ENCODE results near the gene EIF2S1. TPM values are rescaled to one million over a fixed set of nuclear protein-coding genes. Genes with fewer than 3 reads are reported as not detected.
A peak's percentile ranks its signal among the peaks of the same experiment; 100 is the strongest.

Gene EIF2S1
- total RNA-seq, 2 experiments from 2014 or later = 23.1 to 28.8 TPM

GRCh38 chr14:67425608-67426007 is 65.5 kb downstream of the EIF2S1 start:
- ChIA-PET CTCF (interaction anchor here (3.2 to 4.4 kb wide), 2 partner anchors 146 to 279 kb away, joined by 15 to 51 read pairs; no protein-coding TSS in a partner anchor), POLR2A (no interaction called here)
- H3K27ac ChIP-seq (ENCODE audit: low read depth in 1 of 2, low read length in 2 of 2) = no peak overlapping the region
- peaks cover 0 to 9% of the 10 kb centered on the region in 2 experiments for H3K27me3 ChIP-seq (ENCODE audit: control insufficient read depth in 1 of 2, insufficient read depth in 2 of 2, low read length in 2 of 2)
- DNase-seq = no peak
- H3K9me3 Mint-ChIP-seq = no peaks in the 10 kb centered on the region
- ATAC-seq (ENCODE audit: poor library complexity) = no peak
- TF ChIP-seq, protein P1, sequence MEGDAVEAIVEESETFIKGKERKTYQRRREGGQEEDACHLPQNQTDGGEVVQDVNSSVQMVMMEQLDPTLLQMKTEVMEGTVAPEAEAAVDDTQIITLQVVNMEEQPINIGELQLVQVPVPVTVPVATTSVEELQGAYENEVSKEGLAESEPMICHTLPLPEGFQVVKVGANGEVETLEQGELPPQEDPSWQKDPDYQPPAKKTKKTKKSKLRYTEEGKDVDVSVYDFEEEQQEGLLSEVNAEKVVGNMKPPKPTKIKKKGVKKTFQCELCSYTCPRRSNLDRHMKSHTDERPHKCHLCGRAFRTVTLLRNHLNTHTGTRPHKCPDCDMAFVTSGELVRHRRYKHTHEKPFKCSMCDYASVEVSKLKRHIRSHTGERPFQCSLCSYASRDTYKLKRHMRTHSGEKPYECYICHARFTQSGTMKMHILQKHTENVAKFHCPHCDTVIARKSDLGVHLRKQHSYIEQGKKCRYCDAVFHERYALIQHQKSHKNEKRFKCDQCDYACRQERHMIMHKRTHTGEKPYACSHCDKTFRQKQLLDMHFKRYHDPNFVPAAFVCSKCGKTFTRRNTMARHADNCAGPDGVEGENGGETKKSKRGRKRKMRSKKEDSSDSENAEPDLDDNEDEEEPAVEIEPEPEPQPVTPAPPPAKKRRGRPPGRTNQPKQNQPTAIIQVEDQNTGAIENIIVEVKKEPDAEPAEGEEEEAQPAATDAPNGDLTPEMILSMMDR (IDR thresholded peaks at IDR 0.05) = no peak
- no peaks in the 10 kb centered on the region for H3K9me3 ChIP-seq (ENCODE audit: control insufficient read depth in 1 of 2, insufficient read depth in 1 of 2, low read length in 2 of 2)
- intact Hi-C loops (cut with DNase I, micrococcal nuclease) = loop anchor here in 1 of 2 experiments (2.0 to 5.0 kb wide), 2 partner anchors 242 to 279 kb away; no protein-coding TSS in a partner anchor
- no peak overlapping the region for H3K4me3 Mint-ChIP-seq
- peaks cover 5% of the 10 kb centered on the region for H3K4me1 ChIP-seq (ENCODE audit: insufficient read depth, low read length)
- H3K27me3 Mint-ChIP-seq = peaks cover 20% of the 10 kb centered on the region
- H3K4me3 ChIP-seq (ENCODE audit: low read length) = no peak overlapping the region
- H3K4me1 Mint-ChIP-seq (ENCODE audit: low read depth) = no peaks in the 10 kb centered on the region
- H3K36me3 Mint-ChIP-seq (ENCODE audit: low read depth) = no peaks in the 10 kb centered on the region
- no peaks in the 10 kb centered on the region for H3K36me3 ChIP-seq (ENCODE audit: insufficient read depth, low read length)
- no peak overlapping the region for H3K27ac Mint-ChIP-seq

DNA sequence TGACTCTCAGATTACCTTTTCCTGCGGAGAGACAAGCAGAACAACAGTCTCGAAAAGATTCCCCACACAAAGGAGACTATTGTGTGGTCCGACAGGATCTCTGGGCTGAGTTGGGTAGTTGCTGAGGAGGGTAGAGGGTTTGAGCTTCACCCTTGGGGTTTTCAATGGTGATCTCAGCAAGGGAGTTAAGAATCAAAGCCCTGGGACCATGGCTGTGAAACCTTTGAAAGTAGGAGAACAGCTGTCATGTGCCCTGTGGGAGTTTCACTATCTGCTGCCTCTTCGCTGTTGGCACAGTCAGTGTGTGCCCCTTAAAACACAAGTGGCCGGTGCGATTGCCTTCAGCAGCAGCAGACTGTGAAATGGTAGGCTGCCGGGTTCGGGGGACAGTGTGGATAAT is 66.0 kb downstream of the EIF2S1 start:
- Mint-ChIP-seq H3K27ac (no peak overlapping the region), H3K27me3 (peaks cover 20% of the 10 kb centered on the region), H3K36me3 (ENCODE audit: low read depth) (no peaks in the 10 kb centered on the region), H3K4me1 (ENCODE audit: low read depth) (no peaks in the 10 kb centered on the region), H3K4me3 (no peak overlapping the region), H3K9me3 (no peaks in the 10 kb centered on the region)
- no peak for ATAC-seq (ENCODE audit: poor library complexity)
- Histone ChIP-seq H3K4me3 (ENCODE audit: low read length) (no peak overlapping the region), H3K27ac (ENCODE audit: low read depth in 1 of 2, low read length in 2 of 2) (no peak overlapping the region), H3K36me3 (ENCODE audit: insufficient read depth, low read length) (no peaks in the 10 kb centered on the region), H3K4me1 (ENCODE audit: insufficient read depth, low read length) (peaks cover 5% of the 10 kb centered on the region), H3K9me3 (ENCODE audit: control insufficient read depth in 1 of 2, insufficient read depth in 1 of 2, low read length in 2 of 2) (no peaks in the 10 kb centered on the region), H3K27me3 (ENCODE audit: control insufficient read depth in 1 of 2, insufficient read depth in 2 of 2, low read length in 2 of 2) (peaks cover 0 to 9% of the 10 kb centered on the region in 2 experiments)
- intact Hi-C loops (cut with DNase I, micrococcal nuclease) = loop anchor here in 1 of 2 experiments (2.0 to 5.0 kb wide), 2 partner anchors 241 to 279 kb away; no protein-coding TSS in a partner anchor
- DNase-seq = no peak
- TF ChIP-seq, protein P1 (IDR thresholded peaks at IDR 0.05) = no peak
- CTCF ChIA-PET = interaction anchor here (0.7 to 4.4 kb wide), 4 partner anchors 16 to 286 kb away, joined by 3 to 51 read pairs (median 9); no protein-coding TSS in a partner anchor
- POLR2A ChIA-PET = interaction anchor here (2.6 kb wide), 1 partner anchor 145 kb away, joined by 16 read pairs; no protein-coding TSS in a partner anchor

DNA sequence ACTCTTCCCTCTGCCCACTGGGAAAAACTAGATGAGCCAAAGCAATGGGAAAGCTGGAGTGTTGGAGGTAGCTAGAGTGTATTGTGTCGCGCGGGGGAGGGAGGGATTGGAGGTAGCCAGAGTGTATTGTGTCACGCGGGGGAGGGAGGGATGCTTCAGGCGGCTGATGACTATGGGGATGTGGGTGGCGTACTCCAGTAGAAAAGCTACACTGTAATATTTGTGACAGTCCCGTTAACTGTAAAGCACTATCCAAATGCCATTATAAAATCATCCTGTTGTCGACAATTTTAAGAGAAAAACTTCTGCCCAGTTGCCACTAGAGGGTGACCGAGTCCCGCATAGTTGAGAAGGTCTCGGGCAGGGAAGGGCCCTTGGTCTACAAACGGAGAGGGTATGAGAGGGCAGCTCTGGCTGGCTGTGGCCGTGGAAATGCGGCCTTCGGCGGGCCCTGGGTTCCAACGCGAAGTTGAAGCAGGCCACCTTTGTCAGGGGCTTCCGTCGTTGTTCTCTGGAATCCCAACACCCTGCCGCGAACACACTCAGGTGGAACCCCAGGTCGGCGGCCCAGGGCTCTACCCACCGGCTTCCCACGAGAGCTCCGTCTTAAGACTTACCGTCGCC is 67.0 kb downstream of the EIF2S1 start:
- Mint-ChIP-seq H3K27me3 (peaks cover 20% of the 10 kb centered on the region), H3K9me3 (no peaks in the 10 kb centered on the region), H3K4me1 (ENCODE audit: low read depth) (no peaks in the 10 kb centered on the region), H3K27ac (no peak overlapping the region), H3K36me3 (ENCODE audit: low read depth) (no peaks in the 10 kb centered on the region), H3K4me3 (no peak overlapping the region)
- ATAC-seq (ENCODE audit: poor library complexity) (peak; percentile 96), DNase-seq (peak; percentile 59 to 87 (median 67))
- H3K27me3 ChIP-seq (ENCODE audit: control insufficient read depth in 1 of 2, insufficient read depth in 2 of 2, low read length in 2 of 2) = peaks cover 0 to 9% of the 10 kb centered on the region in 2 experiments
- TF ChIP-seq, protein P1 (IDR thresholded peaks at IDR 0.05) = peak; percentile 84
- ChIA-PET CTCF (interaction anchor here (0.7 to 4.4 kb wide), 12 partner anchors 17 to 285 kb away, joined by 3 to 51 read pairs (median 3); partner anchors contain the start of gene PIGH), POLR2A (interaction anchor here (1.5 to 2.6 kb wide), 3 partner anchors 15 to 173 kb away, joined by 3 to 16 read pairs (median 5); partner anchors contain the start of genes PIGH and PLEK2)
- no peak overlapping the region for H3K4me3 ChIP-seq (ENCODE audit: low read length)
- intact Hi-C loops (cut with DNase I, micrococcal nuclease) = loop anchor here (1.0 to 5.0 kb wide), 5 partner anchors 144 to 278 kb away; no protein-coding TSS in a partner anchor
- H3K27ac ChIP-seq (ENCODE audit: low read depth in 1 of 2, low read length in 2 of 2) = no peak overlapping the region
- H3K9me3 ChIP-seq (ENCODE audit: control insufficient read depth in 1 of 2, insufficient read depth in 1 of 2, low read length in 2 of 2) = no peaks in the 10 kb centered on the region
- no peaks in the 10 kb centered on the region for H3K36me3 ChIP-seq (ENCODE audit: insufficient read depth, low read length)
- peaks cover 5% of the 10 kb centered on the region for H3K4me1 ChIP-seq (ENCODE audit: insufficient read depth, low read length)
